Fibroblast of lung (primary cell): ENCODE results near the gene PGLYRP4. TPM values are rescaled to one million over a fixed set of nuclear protein-coding genes. Genes with fewer than 3 reads are reported as not detected.

Experiments
- DNase-seq, 2 donors: peaks; one replicate each; pipeline versions ENCODE4 v3.0.0 to v3.0.0-alpha.2; 2010; ENCODE audit warnings: low read depth in 2 of 2
- H2AFZ ChIP-seq: 2 replicates; pipeline ENCODE4 v1.5.1; 2012; ENCODE audit warnings: low read length, control low read depth, inconsistent platforms
- H3K27ac ChIP-seq: 2 replicates; pipeline ENCODE4 v1.5.1; 2011; ENCODE audit warnings: low read length, control low read depth; ENCODE audit not compliant: insufficient read depth
- H3K27me3 ChIP-seq: 2 replicates; pipeline ENCODE4 v1.5.1; 2011; ENCODE audit warnings: mild to moderate bottlenecking, low read length; ENCODE audit not compliant: control insufficient read depth, insufficient read depth
- H3K36me3 ChIP-seq: 2 replicates; pipeline ENCODE4 v1.5.1; 2011; ENCODE audit warnings: low read length; ENCODE audit not compliant: control insufficient read depth, insufficient read depth
- H3K4me1 ChIP-seq: 2 replicates; pipeline ENCODE4 v1.5.1; 2011; ENCODE audit warnings: low read length; ENCODE audit not compliant: control insufficient read depth, insufficient read depth; ENCODE audit errors: extremely low read depth
- H3K4me2 ChIP-seq: 2 replicates; pipeline ENCODE4 v1.5.1; 2011; ENCODE audit warnings: low read length, control low read depth; ENCODE audit not compliant: insufficient read depth; ENCODE audit errors: extremely low read depth
- H3K4me3 ChIP-seq, 4 experiments: fragments of 200-600 bp in 1 of 4; sonication (generic) in 1 of 4; replicated peaks in 1 of 4; 2 replicates each; pipeline ENCODE4 v1.5.1; 2011 to 2016; ENCODE audit warnings: low read length in 4 of 4, low read depth in 3 of 4, mild to moderate bottlenecking in 3 of 4, control low read depth in 2 of 4, inconsistent platforms in 1 of 4, mixed read lengths in 1 of 4; ENCODE audit not compliant: insufficient read depth in 1 of 4; ENCODE audit errors: control extremely low read depth in 1 of 4
- H3K79me2 ChIP-seq: 2 replicates; pipeline ENCODE4 v1.5.1; 2012; ENCODE audit warnings: mild to moderate bottlenecking, low read length, inconsistent platforms; ENCODE audit not compliant: control insufficient read depth, insufficient read depth
- H3K9ac ChIP-seq: 2 replicates; pipeline ENCODE4 v1.5.1; 2011; ENCODE audit warnings: mild to moderate bottlenecking, low read length, control low read depth; ENCODE audit not compliant: insufficient read depth
- H3K9me3 ChIP-seq: 2 replicates; pipeline ENCODE4 v1.5.1; 2012; ENCODE audit warnings: low read depth, low read length; ENCODE audit not compliant: control insufficient read depth, insufficient read depth
- H4K20me1 ChIP-seq: 2 replicates; pipeline ENCODE4 v1.5.1; 2011; ENCODE audit warnings: low read length; ENCODE audit not compliant: control insufficient read depth, insufficient read depth; ENCODE audit errors: extremely low read depth
- EZH2 ChIP-seq: IDR thresholded peaks from 2 replicates; pipeline ENCODE4 v1.5.1; 2012; ENCODE audit warnings: low read length, control low read depth, mild to moderate bottlenecking; ENCODE audit errors: missing control alignments
- polyA plus RNA-seq, 2 donors: library from polyadenylated mRNA; depleted of rRNA in 1 of 2; stranded (reverse) in 1 of 2; unstranded in 1 of 2; fragments of >200 nt; gene quantifications; 2 replicates each; pipeline ENCODE4 v1.2.1, GENCODE V29; 2011 to 2012; ENCODE audit warnings: missing spikeins in 1 of 2
- total RNA-seq: library from RNA; depleted of rRNA; stranded (reverse); fragments of >200 nt; gene quantifications from 2 replicates; pipeline ENCODE4 v1.2.1, GENCODE V29; 2014
- TF ChIP-seq, protein P1 (sequence below), 2 donors: IDR thresholded peaks in 1 of 2; conservative IDR thresholded peaks in 1 of 2; 1 replicate in 1 of 2; 2 replicates in 1 of 2; pipeline ENCODE4 v1.5.1; 2011 to 2012; ENCODE audit warnings: low read length in 2 of 2, control low read depth in 1 of 2, inconsistent platforms in 1 of 2, low read depth in 1 of 2, mild to moderate bottlenecking in 1 of 2

Gene PGLYRP4
- total and polyA plus RNA-seq, 2 donors (not counting 1 experiment from before 2014, with no cell fraction given), result not detected

GRCh38 chr1:153389973-153390879 lies 41.6 kb upstream of the PGLYRP4 start:
- Histone ChIP-seq H2AFZ (no peak overlapping the region), H3K79me2 (no peaks in the 10 kb centered on the region), H3K9ac (no peak overlapping the region), H3K36me3 (no peaks in the 10 kb centered on the region), H3K27me3 (peaks cover 3% of the 10 kb centered on the region), H3K27ac (no peak overlapping the region), H3K9me3 (no peaks in the 10 kb centered on the region), H4K20me1 (no peaks in the 10 kb centered on the region), H3K4me3 (no peak overlapping the region), H3K4me2 (no peak overlapping the region), H3K4me1 (no peaks in the 10 kb centered on the region)
- TF ChIP-seq, protein P1, sequence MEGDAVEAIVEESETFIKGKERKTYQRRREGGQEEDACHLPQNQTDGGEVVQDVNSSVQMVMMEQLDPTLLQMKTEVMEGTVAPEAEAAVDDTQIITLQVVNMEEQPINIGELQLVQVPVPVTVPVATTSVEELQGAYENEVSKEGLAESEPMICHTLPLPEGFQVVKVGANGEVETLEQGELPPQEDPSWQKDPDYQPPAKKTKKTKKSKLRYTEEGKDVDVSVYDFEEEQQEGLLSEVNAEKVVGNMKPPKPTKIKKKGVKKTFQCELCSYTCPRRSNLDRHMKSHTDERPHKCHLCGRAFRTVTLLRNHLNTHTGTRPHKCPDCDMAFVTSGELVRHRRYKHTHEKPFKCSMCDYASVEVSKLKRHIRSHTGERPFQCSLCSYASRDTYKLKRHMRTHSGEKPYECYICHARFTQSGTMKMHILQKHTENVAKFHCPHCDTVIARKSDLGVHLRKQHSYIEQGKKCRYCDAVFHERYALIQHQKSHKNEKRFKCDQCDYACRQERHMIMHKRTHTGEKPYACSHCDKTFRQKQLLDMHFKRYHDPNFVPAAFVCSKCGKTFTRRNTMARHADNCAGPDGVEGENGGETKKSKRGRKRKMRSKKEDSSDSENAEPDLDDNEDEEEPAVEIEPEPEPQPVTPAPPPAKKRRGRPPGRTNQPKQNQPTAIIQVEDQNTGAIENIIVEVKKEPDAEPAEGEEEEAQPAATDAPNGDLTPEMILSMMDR (conservative IDR thresholded peaks at IDR 0.05 in 1 of 2, IDR thresholded peaks at IDR 0.05 in 1 of 2; ENCODE audit: low read depth in 1 of 2, low read length in 2 of 2), result no peak
- no peak for TF ChIP-seq EZH2
- DNase-seq, result no peak

- H3K9me3 ChIP-seq, result no peaks in the 10 kb centered on the region
- H3K4me3 ChIP-seq, result no peak overlapping the region
- no peaks in the 10 kb centered on the region for H3K4me1 ChIP-seq
- no peaks in the 10 kb centered on the region for H3K36me3 ChIP-seq
- H2AFZ ChIP-seq, result no peak overlapping the region
- no peaks in the 10 kb centered on the region for H4K20me1 ChIP-seq
- TF ChIP-seq, protein P1 (conservative IDR thresholded peaks at IDR 0.05 in 1 of 2, IDR thresholded peaks at IDR 0.05 in 1 of 2; ENCODE audit: low read depth in 1 of 2, low read length in 2 of 2), result no peak
- TF ChIP-seq EZH2, result no peak
- H3K4me2 ChIP-seq, result no peak overlapping the region
- H3K27ac ChIP-seq, result no peak overlapping the region
- no peaks in the 10 kb centered on the region for H3K79me2 ChIP-seq
- H3K27me3 ChIP-seq, result peaks cover 2% of the 10 kb centered on the region
- no peak for DNase-seq
- H3K9ac ChIP-seq, result no peak overlapping the region
Observed at GRCh38 chr1:153389401-153389800, 40.8 kb upstream of the PGLYRP4 start.

DNA sequence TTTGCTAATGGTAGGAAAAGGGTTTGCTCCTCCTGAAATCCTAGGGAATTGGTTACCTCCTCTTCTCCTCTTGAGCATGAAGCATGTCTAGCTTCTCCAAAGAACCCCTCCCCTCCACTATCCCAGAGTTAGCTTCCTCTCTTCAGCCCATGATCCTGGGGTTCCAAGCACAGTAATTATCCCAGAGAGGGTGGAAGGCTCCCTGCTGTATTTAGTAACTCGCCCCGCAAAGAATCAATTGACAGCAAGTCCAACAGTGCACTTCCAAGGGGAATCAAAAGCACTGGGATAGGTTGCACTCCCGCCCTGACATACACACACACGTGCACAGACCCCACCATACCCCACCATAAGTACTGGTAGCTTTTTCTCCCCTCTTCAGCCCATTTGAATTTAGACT lies 39.1 kb upstream of the PGLYRP4 start:
- H3K36me3 ChIP-seq, result no peaks in the 10 kb centered on the region
- H4K20me1 ChIP-seq, result no peaks in the 10 kb centered on the region
- TF ChIP-seq, protein P1 (conservative IDR thresholded peaks at IDR 0.05 in 1 of 2, IDR thresholded peaks at IDR 0.05 in 1 of 2; ENCODE audit: low read depth in 1 of 2, low read length in 2 of 2), result no peak
- no peak for TF ChIP-seq EZH2
- H3K4me1 ChIP-seq, result no peaks in the 10 kb centered on the region
- no peak overlapping the region for H2AFZ ChIP-seq
- H3K9ac ChIP-seq, result no peak overlapping the region
- no peaks in the 10 kb centered on the region for H3K79me2 ChIP-seq
- no peak for DNase-seq
- no peaks in the 10 kb centered on the region for H3K9me3 ChIP-seq
- no peak overlapping the region for H3K4me3 ChIP-seq
- H3K27me3 ChIP-seq, result peaks cover 2% of the 10 kb centered on the region
- H3K27ac ChIP-seq, result no peak overlapping the region
- no peak overlapping the region for H3K4me2 ChIP-seq
